Activated CD4-positive, alpha-beta T cell treated with anti-CD3 and anti-CD28 coated beads, Interleukin-2, amount 10 ng/mL, durations not matched to agents 24 days and 14 days (primary cell): ENCODE measurements around the gene TRIM22. TPM values are rescaled to one million over a fixed set of nuclear protein-coding genes. Genes with fewer than 3 reads are reported as not detected.
A peak's percentile ranks its signal among the peaks of the same experiment; 100 is the strongest.
"Not testable (repeated sequence)": the region's sequence is repeated elsewhere in the genome, so short reads cannot be mapped to it uniquely, and the experiment has no call there.

Experiments used
- DNase-seq: peaks from one replicate; pipeline ENCODE4 v3.0.0; 2022
- H3K27ac Mint-ChIP-seq: one replicate; pipeline ENCODE4 v1.8.0; 2022; ENCODE audit warnings: mild to moderate bottlenecking, mixed read lengths
- H3K27me3 Mint-ChIP-seq: one replicate; pipeline ENCODE4 v1.8.0; 2022; ENCODE audit warnings: mixed read lengths
- H3K36me3 Mint-ChIP-seq: one replicate; pipeline ENCODE4 v1.8.0; 2022; ENCODE audit warnings: low read depth, mild to moderate bottlenecking, mixed read lengths
- H3K4me1 Mint-ChIP-seq: one replicate; pipeline ENCODE4 v1.8.0; 2021; ENCODE audit warnings: mixed read lengths
- H3K4me3 Mint-ChIP-seq: one replicate; pipeline ENCODE4 v1.8.0; 2022; ENCODE audit warnings: mild to moderate bottlenecking, moderate library complexity, mixed read lengths
- H3K9me3 Mint-ChIP-seq: one replicate; pipeline ENCODE4 v1.8.0; 2021; ENCODE audit warnings: mixed read lengths
- intact Hi-C: fragments of 100-400 bp; cut with micrococcal nuclease; formaldehyde crosslinking; loops from one replicate; pipeline ENCODE4 v1.15.1; 2023
- total RNA-seq: library from RNA; stranded (reverse); gene quantifications from 2 replicates; pipeline ENCODE4 v1.2.3, GENCODE V29; 2022

TRIM22 gene, protein sequence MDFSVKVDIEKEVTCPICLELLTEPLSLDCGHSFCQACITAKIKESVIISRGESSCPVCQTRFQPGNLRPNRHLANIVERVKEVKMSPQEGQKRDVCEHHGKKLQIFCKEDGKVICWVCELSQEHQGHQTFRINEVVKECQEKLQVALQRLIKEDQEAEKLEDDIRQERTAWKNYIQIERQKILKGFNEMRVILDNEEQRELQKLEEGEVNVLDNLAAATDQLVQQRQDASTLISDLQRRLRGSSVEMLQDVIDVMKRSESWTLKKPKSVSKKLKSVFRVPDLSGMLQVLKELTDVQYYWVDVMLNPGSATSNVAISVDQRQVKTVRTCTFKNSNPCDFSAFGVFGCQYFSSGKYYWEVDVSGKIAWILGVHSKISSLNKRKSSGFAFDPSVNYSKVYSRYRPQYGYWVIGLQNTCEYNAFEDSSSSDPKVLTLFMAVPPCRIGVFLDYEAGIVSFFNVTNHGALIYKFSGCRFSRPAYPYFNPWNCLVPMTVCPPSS
- total RNA-seq, result 104 and 107 TPM in 2 replicates

DNA sequence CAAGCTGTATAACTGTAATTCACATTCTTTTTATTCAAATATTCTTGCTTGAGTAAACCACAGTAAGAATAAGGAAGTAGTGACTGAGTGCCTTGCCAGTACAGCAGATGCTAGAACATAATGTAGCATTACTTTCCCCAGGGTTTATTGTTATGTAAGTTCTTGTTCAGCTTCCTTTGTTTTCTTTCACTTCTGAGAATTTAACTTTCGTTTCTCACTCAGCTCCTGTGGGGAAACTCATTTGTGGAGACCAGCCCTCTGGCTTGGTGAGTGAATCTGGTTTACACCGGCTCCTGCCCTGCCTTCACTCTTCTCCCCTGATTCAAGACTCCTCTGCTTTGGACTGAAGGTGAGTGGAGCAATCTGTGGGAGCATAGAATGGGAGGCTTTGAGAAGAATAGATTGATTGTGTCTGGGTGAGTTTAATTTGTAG, at the start of gene TRIM22:
Gene TRIM22 (plus strand): TSS at position 240 of the 433 bp plus-strand sequence. CDS start 6,443 bp downstream, outside the sequence.
- Mint-ChIP-seq H3K4me1 (peaks cover 51% of the 10 kb centered on the region), H3K27ac (peak within 1 kb of the TSS; percentile 88), H3K36me3 (peaks cover 25% of the 10 kb centered on the region), H3K9me3 (no peaks in the 10 kb centered on the region), H3K4me3 (peak within 1 kb of the TSS; percentile 89), H3K27me3 (no peaks in the 10 kb centered on the region)
- intact Hi-C loops, result loop anchor here (5.0 to 10.0 kb wide), 4 partner anchors 545 to 1082 kb away; partner anchors contain the start of genes APBB1, CAVIN3, CNGA4 and FHIP1B
- DNase-seq, result peak; percentile 90

DNA sequence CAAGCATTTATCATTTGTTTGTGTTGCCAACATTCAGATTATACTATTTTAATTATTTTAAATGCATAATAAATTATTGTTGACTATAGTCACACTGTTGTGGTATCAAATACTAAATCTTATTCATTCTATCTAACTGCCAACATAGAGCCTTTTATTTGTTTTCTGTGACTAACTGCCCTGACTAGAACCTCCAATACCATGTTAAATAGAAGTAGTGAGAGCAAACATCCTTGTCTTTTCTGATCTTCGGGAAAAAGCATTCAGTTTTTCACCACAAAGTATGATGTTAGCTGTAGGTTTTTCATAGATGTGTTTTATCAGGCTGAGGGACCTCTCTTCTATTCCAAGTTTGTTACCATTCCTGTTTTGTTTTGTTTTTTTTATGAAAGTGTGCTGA, 49.6 kb upstream of the TRIM22 start:
- no peaks in the 10 kb centered on the region for H3K27me3 Mint-ChIP-seq
- H3K9me3 Mint-ChIP-seq, result peaks cover 5% of the 10 kb centered on the region
- no peak overlapping the region for H3K27ac Mint-ChIP-seq
- no peak for DNase-seq
- H3K36me3 Mint-ChIP-seq, result peaks cover 58% of the 10 kb centered on the region
- no peak overlapping the region for H3K4me3 Mint-ChIP-seq
- intact Hi-C loops, result no loop called here
- peaks cover 8% of the 10 kb centered on the region for H3K4me1 Mint-ChIP-seq

DNA sequence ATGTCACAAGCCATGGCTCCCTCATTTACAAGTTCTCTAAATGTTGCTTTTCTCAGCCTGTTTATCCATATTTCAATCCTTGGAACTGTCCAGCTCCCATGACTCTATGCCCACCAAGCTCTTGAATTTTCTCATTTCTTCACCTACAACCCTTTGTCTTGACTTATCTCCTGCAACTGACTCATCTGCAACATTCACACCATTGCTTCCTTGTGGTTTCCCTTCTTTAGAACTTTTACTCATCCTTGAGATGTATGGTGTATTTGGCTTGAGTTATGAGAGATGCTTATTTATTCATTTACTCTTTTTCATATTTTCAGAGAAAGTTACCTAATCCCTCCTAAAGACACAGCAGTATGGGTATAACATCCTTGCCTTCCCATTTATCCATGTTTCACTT, 46.0 kb upstream of the TRIM22 start:
- Mint-ChIP-seq H3K27me3 (no peaks in the 10 kb centered on the region), H3K4me3 (no peak overlapping the region), H3K36me3 (peaks cover 39% of the 10 kb centered on the region), H3K9me3 (peaks cover 5% of the 10 kb centered on the region), H3K27ac (peak overlapping the region; percentile 55), H3K4me1 (peaks cover 8% of the 10 kb centered on the region)
- DNase-seq, result no peak
- intact Hi-C loops, result no loop called here

DNA sequence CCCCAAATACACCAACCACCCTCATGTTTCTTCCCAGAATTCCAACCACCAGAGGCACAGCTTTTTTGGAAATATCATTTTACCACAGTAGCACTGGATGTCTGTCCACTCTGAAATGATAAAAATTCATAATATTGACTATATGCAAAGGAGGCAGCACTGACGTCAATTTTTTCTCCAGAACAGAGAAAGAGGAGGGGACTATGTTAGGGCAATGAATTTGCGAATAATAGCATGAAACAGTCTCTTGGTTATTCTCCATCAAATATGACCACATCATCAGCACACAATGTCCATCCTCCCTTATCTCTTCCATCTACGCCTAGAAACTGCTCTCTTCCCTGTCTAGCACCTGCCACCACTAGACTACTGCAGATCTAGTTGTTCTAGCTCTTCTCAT, 43.5 kb upstream of the TRIM22 start:
- H3K9me3 Mint-ChIP-seq, result peaks cover under 1% of the 10 kb centered on the region
- intact Hi-C loops, result no loop called here
- no peaks in the 10 kb centered on the region for H3K27me3 Mint-ChIP-seq
- no peak overlapping the region for H3K4me3 Mint-ChIP-seq
- H3K4me1 Mint-ChIP-seq, result peaks cover 8% of the 10 kb centered on the region
- no peak for DNase-seq
- peaks cover 28% of the 10 kb centered on the region for H3K36me3 Mint-ChIP-seq
- H3K27ac Mint-ChIP-seq, result no peak overlapping the region

DNA sequence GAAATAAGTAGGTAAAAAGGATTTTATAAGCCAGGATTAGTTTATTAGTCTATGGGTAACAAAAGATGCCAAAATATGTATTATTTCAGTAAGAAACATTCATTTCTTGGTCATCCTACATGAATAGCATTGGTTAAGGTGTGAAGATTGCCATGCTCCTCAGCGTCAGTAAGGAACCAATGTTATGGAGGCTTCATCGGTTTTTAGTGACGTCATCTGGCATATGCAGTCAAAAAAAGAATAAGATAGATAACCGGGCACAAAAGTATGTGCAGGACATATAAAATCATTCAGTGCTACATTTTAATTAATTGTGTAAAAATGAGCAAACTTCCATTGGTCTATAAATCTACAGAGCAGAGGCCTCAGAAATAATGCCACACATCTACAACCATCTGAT, 34.1 kb upstream of the TRIM22 start:
- no peak for DNase-seq
- peaks cover 1% of the 10 kb centered on the region for H3K27me3 Mint-ChIP-seq
- peaks cover 4% of the 10 kb centered on the region for H3K36me3 Mint-ChIP-seq
- no peak overlapping the region for H3K27ac Mint-ChIP-seq
- intact Hi-C loops, result no loop called here
- peaks cover 15% of the 10 kb centered on the region for H3K9me3 Mint-ChIP-seq
- no peak overlapping the region for H3K4me3 Mint-ChIP-seq
- no peaks in the 10 kb centered on the region for H3K4me1 Mint-ChIP-seq

DNA sequence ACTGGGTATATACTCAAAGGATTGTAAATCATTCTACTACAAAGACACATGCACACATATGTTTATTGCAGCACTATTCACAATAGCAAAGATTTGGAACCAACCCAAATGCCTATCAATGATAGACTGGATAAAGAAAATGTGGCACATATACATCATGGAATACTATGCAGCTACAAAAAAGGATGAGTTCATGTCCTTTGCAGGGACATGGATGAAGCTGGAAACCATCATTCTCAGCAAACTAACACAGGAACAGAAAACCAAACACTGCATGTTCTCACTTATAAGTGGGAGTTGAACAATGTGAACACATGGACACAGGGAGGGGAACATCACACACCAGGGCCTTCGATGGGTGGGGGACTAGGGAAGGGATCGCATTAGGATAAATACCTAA, 32.6 kb upstream of the TRIM22 start:
- DNase-seq, H3K27ac Mint-ChIP-seq, H3K4me1 Mint-ChIP-seq, H3K27me3 Mint-ChIP-seq, intact Hi-C loops, H3K4me3 Mint-ChIP-seq: not testable (repeated sequence)
- H3K36me3 Mint-ChIP-seq, result peaks cover 11% of the 10 kb centered on the region
- H3K9me3 Mint-ChIP-seq, result peaks cover 15% of the 10 kb centered on the region

DNA sequence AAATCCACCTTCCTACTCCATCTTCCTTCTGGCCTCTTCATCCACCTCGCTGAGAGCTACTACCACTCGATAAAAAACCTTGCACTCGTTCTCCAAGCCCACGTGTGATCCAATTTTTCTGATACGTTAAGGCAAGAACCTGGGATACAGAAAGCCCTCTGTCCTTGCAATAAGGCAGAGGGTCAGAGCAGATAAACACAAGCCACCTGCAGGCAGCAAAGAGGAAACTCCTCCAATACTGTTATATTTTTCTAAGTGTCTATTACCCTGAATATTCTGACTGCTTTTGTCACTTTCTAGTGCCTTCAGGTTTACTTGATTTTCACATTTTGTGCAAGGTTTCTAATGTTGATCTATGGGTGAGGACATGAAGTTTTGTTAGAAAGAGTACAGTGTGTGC, 31.3 kb upstream of the TRIM22 start:
- Mint-ChIP-seq H3K4me3 (no peak overlapping the region), H3K9me3 (peaks cover 10% of the 10 kb centered on the region), H3K4me1 (no peaks in the 10 kb centered on the region), H3K27ac (no peak overlapping the region), H3K36me3 (peaks cover 13% of the 10 kb centered on the region), H3K27me3 (no peaks in the 10 kb centered on the region)
- DNase-seq, result no peak
- intact Hi-C loops, result no loop called here

DNA sequence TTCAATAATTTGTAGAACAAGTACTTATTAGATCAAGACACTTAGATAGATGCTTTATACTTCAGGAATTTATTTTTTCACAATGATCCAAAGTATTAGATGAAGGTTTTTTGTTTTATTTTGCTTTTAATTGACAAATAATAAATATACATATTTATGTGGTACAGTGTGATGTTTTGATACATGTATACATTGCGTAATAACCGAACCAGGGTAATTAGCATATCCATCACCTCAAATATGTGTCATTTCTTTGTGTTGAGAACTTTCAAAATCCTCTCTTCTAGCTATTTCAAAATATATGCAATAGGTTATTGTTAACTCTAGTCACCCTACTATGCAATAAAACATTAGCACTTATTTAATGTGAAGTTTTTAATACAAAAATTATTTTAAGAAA, 26.1 kb upstream of the TRIM22 start:
- Mint-ChIP-seq H3K4me1 (no peaks in the 10 kb centered on the region), H3K9me3 (no peaks in the 10 kb centered on the region), H3K4me3 (no peak overlapping the region), H3K36me3 (peaks cover 27% of the 10 kb centered on the region), H3K27ac (no peak overlapping the region), H3K27me3 (no peaks in the 10 kb centered on the region)
- intact Hi-C loops, result no loop called here
- DNase-seq, result no peak

DNA sequence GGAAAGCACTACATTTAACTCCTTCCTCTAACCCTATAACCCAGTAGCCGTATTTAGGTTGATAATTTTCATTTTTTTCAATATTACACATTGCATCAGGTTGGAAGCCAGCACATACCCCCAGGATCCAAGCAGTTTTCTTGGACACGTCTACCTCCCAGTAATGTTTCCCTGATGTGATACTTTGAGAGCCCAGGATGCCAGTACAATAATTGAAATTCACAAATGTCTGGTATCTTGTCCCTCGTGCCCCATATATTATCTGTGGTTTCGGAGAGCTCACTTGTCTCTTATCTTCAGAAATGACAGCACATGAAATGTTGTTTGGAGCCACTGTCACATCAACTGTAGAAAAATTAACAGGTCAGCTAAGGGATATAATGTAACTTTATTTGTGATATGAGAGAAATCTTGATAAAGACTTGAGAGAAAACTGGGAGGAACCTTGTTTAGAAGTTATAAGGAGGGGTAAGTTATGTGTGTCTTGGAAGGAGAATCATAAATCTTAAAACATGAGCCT, 24.5 kb upstream of the TRIM22 start:
- Mint-ChIP-seq H3K27ac (no peak overlapping the region), H3K4me3 (no peak overlapping the region), H3K27me3 (no peaks in the 10 kb centered on the region), H3K9me3 (no peaks in the 10 kb centered on the region), H3K4me1 (no peaks in the 10 kb centered on the region), H3K36me3 (peaks cover 27% of the 10 kb centered on the region)
- intact Hi-C loops, result no loop called here
- peak; percentile 17 for DNase-seq

DNA sequence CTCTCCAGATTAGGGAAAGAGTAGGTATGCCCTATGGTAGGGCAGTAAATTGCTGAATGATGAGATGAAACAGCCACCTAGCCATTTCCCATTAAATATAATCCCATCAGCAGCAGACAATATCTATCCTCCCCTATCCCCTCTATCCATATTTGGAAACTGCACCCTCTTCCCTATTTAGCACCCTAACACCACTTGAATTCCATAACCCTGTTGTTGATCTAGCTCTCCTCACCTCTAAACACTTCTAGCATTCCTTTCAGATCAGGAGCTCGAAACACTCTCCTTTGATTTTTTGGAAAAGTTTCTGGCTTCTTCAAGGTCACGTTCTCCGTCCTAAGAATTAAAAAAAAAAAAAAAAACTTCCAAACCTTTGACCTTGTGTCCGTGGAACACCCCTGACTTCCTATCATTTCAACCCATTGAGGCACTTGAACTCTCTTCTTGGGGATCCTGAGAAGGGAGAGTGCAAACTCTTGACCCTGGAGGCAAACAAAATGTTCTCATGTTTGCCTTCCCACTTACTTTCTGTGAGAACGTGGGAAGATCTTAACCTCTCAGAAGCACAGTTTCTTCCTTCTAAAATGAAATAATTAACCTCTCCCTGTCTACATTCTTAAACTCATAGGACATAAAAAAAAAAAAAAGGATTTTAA, 23.7 kb upstream of the TRIM22 start:
- peak; percentile 31 for DNase-seq
- Mint-ChIP-seq H3K27me3 (no peaks in the 10 kb centered on the region), H3K36me3 (peaks cover 27% of the 10 kb centered on the region), H3K4me3 (no peak overlapping the region), H3K27ac (no peak overlapping the region), H3K4me1 (no peaks in the 10 kb centered on the region), H3K9me3 (no peaks in the 10 kb centered on the region)
- intact Hi-C loops, result no loop called here

DNA sequence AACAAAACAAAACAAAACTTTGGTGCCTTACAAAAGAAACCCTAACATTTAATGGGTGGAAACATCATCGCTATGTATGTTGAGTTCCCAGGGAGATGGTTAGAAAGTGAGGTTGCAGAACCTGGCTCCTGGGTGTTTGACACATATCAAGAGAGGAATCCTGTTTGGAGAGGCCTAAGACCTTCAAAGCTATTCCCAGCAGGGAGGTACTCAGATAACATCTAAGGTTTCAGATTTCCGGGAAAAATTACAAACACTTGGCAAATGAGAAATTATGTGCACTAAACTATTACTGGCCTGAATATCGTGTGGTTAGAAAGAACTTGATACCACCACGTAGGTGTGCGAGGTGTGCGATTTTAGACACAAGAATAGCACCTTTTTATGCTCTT, 23.2 kb upstream of the TRIM22 start:
- H3K4me1 Mint-ChIP-seq, result no peaks in the 10 kb centered on the region
- H3K27ac Mint-ChIP-seq, result no peak overlapping the region
- peak; percentile 10 for DNase-seq
- no peaks in the 10 kb centered on the region for H3K9me3 Mint-ChIP-seq
- no peak overlapping the region for H3K4me3 Mint-ChIP-seq
- H3K27me3 Mint-ChIP-seq, result no peaks in the 10 kb centered on the region
- peaks cover 25% of the 10 kb centered on the region for H3K36me3 Mint-ChIP-seq
- intact Hi-C loops, result no loop called here

DNA sequence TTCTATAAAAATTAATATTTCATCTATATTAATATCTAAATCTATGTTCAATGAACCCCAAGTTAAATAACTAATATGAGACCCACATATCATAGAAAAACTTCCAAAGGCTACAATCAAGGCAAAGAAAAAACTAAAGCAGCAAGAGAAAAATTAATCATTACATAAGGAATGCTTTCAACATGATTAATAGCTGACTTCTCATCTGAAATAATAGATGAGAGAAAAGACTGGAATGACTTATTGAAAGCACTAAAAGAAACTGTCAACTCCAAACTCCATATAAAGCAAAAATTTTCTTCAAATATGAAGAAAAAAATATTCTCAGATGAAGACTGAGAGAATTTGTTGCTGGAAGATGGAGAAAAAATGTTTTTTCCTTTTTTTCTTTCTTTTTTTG, 17.8 kb upstream of the TRIM22 start:
- no peak overlapping the region for H3K27ac Mint-ChIP-seq

DNA sequence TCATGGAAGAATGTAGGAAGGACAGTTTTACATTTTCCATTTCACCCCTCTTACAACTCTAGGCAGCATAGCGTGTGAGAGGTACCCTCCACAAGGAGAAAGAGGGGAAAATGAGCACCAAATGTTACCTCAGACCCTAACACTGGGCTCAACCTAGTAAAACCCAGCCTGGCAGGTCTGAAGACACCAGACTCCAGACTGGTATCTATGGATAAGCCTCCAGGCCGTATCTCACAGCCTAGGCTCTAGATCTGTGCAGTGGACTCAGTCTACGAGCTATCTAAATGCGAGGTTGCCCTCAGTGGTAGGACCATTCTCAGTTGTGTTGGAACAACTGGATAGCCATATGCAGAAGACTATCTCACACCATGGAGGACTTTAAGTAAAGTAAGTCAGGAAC, 15.2 kb upstream of the TRIM22 start:
- no peak overlapping the region for H3K27ac Mint-ChIP-seq
- H3K4me3 Mint-ChIP-seq, result no peak overlapping the region
- DNase-seq, result peak; percentile 51
- H3K9me3 Mint-ChIP-seq, result no peaks in the 10 kb centered on the region
- H3K27me3 Mint-ChIP-seq, result no peaks in the 10 kb centered on the region
- peaks cover 29% of the 10 kb centered on the region for H3K36me3 Mint-ChIP-seq
- intact Hi-C loops, result no loop called here
- peaks cover 12% of the 10 kb centered on the region for H3K4me1 Mint-ChIP-seq

More for the DNA sequence above, 17.8 kb upstream of the TRIM22 start:
- Mint-ChIP-seq H3K36me3 (peaks cover 13% of the 10 kb centered on the region), H3K27me3 (no peaks in the 10 kb centered on the region), H3K4me1 (no peaks in the 10 kb centered on the region), H3K4me3 (no peak overlapping the region), H3K9me3 (no peaks in the 10 kb centered on the region)
- no peak for DNase-seq
- intact Hi-C loops, result no loop called here

DNA sequence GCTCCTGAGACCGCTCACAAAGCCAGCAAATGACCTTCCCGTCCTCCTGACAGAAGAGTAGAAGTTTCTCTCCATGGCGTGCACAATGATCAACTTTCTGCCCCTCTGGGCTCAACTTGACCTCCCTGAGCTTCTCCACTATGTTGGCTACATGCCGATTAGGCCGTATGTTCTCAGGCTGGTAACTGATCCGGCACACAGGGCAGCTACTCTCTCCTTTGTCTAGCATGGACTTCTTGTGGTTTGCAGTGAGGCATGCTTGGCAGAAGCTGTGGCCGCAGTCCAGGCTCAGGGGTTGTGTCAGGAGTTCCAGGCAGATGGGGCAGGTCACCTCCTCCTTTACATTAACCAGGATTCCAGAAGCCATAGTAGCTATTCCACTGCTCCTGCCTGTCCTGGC, 9.8 kb upstream of the TRIM22 start:
- Mint-ChIP-seq H3K36me3 (peaks cover 38% of the 10 kb centered on the region), H3K27ac (no peak overlapping the region), H3K4me1 (peaks cover 35% of the 10 kb centered on the region), H3K4me3 (no peak overlapping the region), H3K9me3 (no peaks in the 10 kb centered on the region), H3K27me3 (no peaks in the 10 kb centered on the region)
- peak; percentile 51 for DNase-seq
- intact Hi-C loops, result loop anchor here (10.0 kb wide), 2 partner anchors 555 to 735 kb away; partner anchors contain the start of genes APBB1, CNGA4 and FHIP1B
